Mucosa of descending colon (tissue), 3 donors: Measurements from ENCODE around the gene GPR39. TPM values are rescaled to one million over a fixed set of nuclear protein-coding genes. Genes with fewer than 3 reads are reported as not detected.

Experiments
- ATAC-seq: fragments of 200-7000 bp; cut with Tn5 transposase; one replicate; pipeline ENCODE4 v1.9.1; 2020; ENCODE audit warnings: mild to moderate bottlenecking, moderate library complexity
- DNase-seq, 3 donors: peaks; one replicate each; pipeline ENCODE4 v3.0.0-alpha.2; 2020
- H3K36me3 ChIP-seq: fragments of 200-600 bp; one replicate; pipeline ENCODE4 v1.8.0; 2021; ENCODE audit warnings: low read depth, mild to moderate bottlenecking
- H3K4me1 ChIP-seq: fragments of 200-600 bp; one replicate; pipeline ENCODE4 v1.8.0; 2021; ENCODE audit warnings: low read depth, mild to moderate bottlenecking
- H3K4me3 ChIP-seq: fragments of 200-600 bp; one replicate; pipeline ENCODE4 v1.8.0; 2021; ENCODE audit warnings: mild to moderate bottlenecking
- H3K9me3 ChIP-seq: fragments of 200-600 bp; one replicate; pipeline ENCODE4 v1.8.0; 2021; ENCODE audit warnings: mild to moderate bottlenecking
- CTCF ChIP-seq: fragments of 200-600 bp; IDR thresholded peaks from one replicate; pipeline ENCODE4 v1.8.0; 2022; ENCODE audit warnings: antibody characterized with exemption, mild to moderate bottlenecking
- intact Hi-C, 2 donors: fragments of 100-400 bp; cut with DNase I in 1 of 2; cut with micrococcal nuclease in 1 of 2; formaldehyde crosslinking; loops; one replicate each; pipeline versions ENCODE4 v1.11.0 to v1.11.1; 2022; cut with DNase I, micrococcal nuclease
- total RNA-seq, 3 donors: library from RNA; stranded (reverse); fragmentation: NEBNext Ultra II Directional in 2 of 3; extraction: Animal tissue kit (Norgen Biotek cat#: 25700) in 2 of 3; gene quantifications; one replicate each; pipeline versions ENCODE4 v1.2.1 to v1.2.4, GENCODE V29; 2021 to 2023
- donor health status: DM: no; HTN: no; CAD: no; lungs with moderate emphysema.
- donor health status: DM: no; HTN: no; CAD: no.
- donor health status: DM: no; HTN: yes; CAD: no.

Gene GPR39
- total RNA-seq, 3 donors from 2014 or later = 11.6 to 33.7 (median 20.6) TPM

DNA sequence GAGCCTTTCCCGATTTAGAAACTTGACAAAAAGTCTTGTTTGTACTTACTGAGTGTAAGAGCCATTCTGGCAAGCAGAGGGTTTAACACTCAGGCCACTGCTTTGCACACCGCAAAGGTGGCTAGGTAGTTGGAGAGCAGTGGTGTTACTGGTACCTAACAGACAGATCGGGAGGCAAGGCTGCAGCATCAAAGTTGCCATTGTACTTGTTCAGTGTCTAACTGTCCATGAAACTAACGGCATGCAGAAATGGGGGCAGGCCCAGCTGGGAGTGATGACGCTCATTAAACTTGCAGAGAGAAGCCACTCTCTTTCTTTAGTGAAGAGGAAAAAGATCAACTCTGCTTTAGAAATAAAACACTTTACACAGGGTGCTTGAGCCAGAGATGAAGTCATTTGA, 10.1 kb downstream of the GPR39 start:
- ATAC-seq (no peak), DNase-seq (no peak)
- H3K4me3 ChIP-seq = no peak overlapping the region
- H3K9me3 ChIP-seq = no peaks in the 10 kb centered on the region
- TF ChIP-seq CTCF = no peak
- H3K36me3 ChIP-seq = no peaks in the 10 kb centered on the region
- peaks cover 4% of the 10 kb centered on the region for H3K4me1 ChIP-seq
- intact Hi-C loops = no loop called here

DNA sequence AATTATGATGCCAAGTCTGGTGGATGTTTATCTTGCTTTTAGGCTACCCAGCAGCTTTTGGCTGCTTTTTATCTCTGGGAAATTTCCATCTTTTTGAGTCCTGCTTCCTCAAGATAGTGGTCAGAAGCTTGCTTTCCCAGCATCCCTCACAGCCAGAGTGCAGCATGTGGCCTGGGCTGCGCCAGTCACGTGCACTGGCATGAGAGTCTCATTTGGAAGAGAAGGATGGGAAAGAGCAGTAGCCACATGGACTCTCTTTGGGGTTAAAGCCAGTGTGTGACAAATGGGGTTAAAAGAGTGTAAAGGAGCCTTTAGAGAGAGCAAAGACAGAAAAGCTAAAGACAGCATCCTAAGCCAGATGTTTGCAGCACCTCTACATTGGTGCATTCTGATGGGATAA, 12.7 kb downstream of the GPR39 start:
- intact Hi-C loops = no loop called here
- DNase-seq (no peak), ATAC-seq (no peak)
- Histone ChIP-seq H3K4me3 (no peak overlapping the region), H3K4me1 (peaks cover 3% of the 10 kb centered on the region), H3K9me3 (peaks cover 3% of the 10 kb centered on the region), H3K36me3 (no peaks in the 10 kb centered on the region)
- TF ChIP-seq CTCF = no peak

GRCh38 chr2:132429941-132430573, 13.5 kb downstream of the GPR39 start:
- intact Hi-C loops = no loop called here
- Histone ChIP-seq H3K9me3 (peaks cover 3% of the 10 kb centered on the region), H3K4me1 (no peaks in the 10 kb centered on the region), H3K4me3 (no peak overlapping the region), H3K36me3 (no peaks in the 10 kb centered on the region)
- no peak for DNase-seq
- TF ChIP-seq CTCF = no peak
- no peak for ATAC-seq

GRCh38 chr2:132430895-132431294, 14.3 kb downstream of the GPR39 start:
- H3K9me3 ChIP-seq = peaks cover 3% of the 10 kb centered on the region
- no peak for TF ChIP-seq CTCF
- DNase-seq = no peak
- no peak for ATAC-seq
- no peaks in the 10 kb centered on the region for H3K36me3 ChIP-seq
- intact Hi-C loops = no loop called here
- no peak overlapping the region for H3K4me3 ChIP-seq
- H3K4me1 ChIP-seq = no peaks in the 10 kb centered on the region

GRCh38 chr2:132437852-132438669, 21.5 kb downstream of the GPR39 start:
- H3K4me3 ChIP-seq = no peak overlapping the region
- ATAC-seq (no peak), DNase-seq (no peak)
- no peaks in the 10 kb centered on the region for H3K9me3 ChIP-seq
- H3K4me1 ChIP-seq = no peaks in the 10 kb centered on the region
- H3K36me3 ChIP-seq = no peaks in the 10 kb centered on the region
- intact Hi-C loops = no loop called here
- TF ChIP-seq CTCF = no peak
